DMS53 treated with DMSO at 0.1 percent for 48 hours (cell line): ENCODE measurements around the gene DXO.
"Not testable (repeated sequence)": the region's sequence is repeated elsewhere in the genome, so short reads cannot be mapped to it uniquely, and the experiment has no call there.

Experiments
- DNase-seq: peaks from one replicate; lab custom pipeline; 2025; ENCODE audit not compliant: unreplicated experiment; lab: John Stamatoyannopoulos, UW

DXO gene

GRCh38 chr6:31971993-31972708 is at the start of gene DXO:
DXO (minus strand) TSS chr6:31972138; CDS start chr6:31971675, 463 bp downstream.
- DNase-seq = peak; percentile 93

- not testable (repeated sequence) for DNase-seq
These were observed 42.6 kb upstream of the DXO start, which contains the start of gene C4B for GRCh38 chr6:32014547-32014946. C4B (plus strand) TSS chr6:32014795; CDS start chr6:32014846, 51 bp downstream.

- DNase-seq = not testable (repeated sequence)
These were observed 41.8 kb upstream of the DXO start for GRCh38 chr6:32013738-32014137.

- DNase-seq = not testable (repeated sequence)
These were observed 41.1 kb upstream of the DXO start for GRCh38 chr6:32012941-32013617.

GRCh38 chr6:32010856-32011530 is 39.1 kb upstream of the DXO start:
- not testable (repeated sequence) for DNase-seq

- not testable (repeated sequence) for DNase-seq
These were observed 37.6 kb upstream of the DXO start for GRCh38 chr6:32009537-32009936.

GRCh38 chr6:32008616-32009015 is 36.7 kb upstream of the DXO start:
- DNase-seq = not testable (repeated sequence)

- DNase-seq = not testable (repeated sequence)
These were observed 36.1 kb upstream of the DXO start for GRCh38 chr6:32008037-32008436.

- DNase-seq = not testable (repeated sequence)
These were observed 35.1 kb upstream of the DXO start for GRCh38 chr6:32007086-32007485.

GRCh38 chr6:32005991-32006529 is 34.1 kb upstream of the DXO start:
- not testable (repeated sequence) for DNase-seq

GRCh38 chr6:32005538-32005880 is 33.6 kb upstream of the DXO start:
- DNase-seq = not testable (repeated sequence)

GRCh38 chr6:32004864-32005537 is 33.1 kb upstream of the DXO start:
- not testable (repeated sequence) for DNase-seq

- not testable (repeated sequence) for DNase-seq
These were observed 32.5 kb upstream of the DXO start for GRCh38 chr6:32004393-32004792.

GRCh38 chr6:32003301-32003700 is 31.4 kb upstream of the DXO start:
- DNase-seq = not testable (repeated sequence)

- DNase-seq = not testable (repeated sequence)
These were observed 30.8 kb upstream of the DXO start for GRCh38 chr6:32002546-32003268.

GRCh38 chr6:31996385-31996784 is 24.4 kb upstream of the DXO start:
- DNase-seq = not testable (repeated sequence)

GRCh38 chr6:31994421-31994820 is 22.5 kb upstream of the DXO start:
- not testable (repeated sequence) for DNase-seq

- DNase-seq = not testable (repeated sequence)
These were observed 17.4 kb upstream of the DXO start for GRCh38 chr6:31989363-31989762.

- not testable (repeated sequence) for DNase-seq
These were observed 9.8 kb upstream of the DXO start, which contains the start of gene C4A for GRCh38 chr6:31981744-31982143. C4A (plus strand) TSS chr6:31982057; CDS start chr6:31982108, 51 bp downstream.

- not testable (repeated sequence) for DNase-seq
These were observed 9.1 kb upstream of the DXO start for GRCh38 chr6:31980998-31981397.
